GM21515 (cell line): ENCODE data around the gene MEP1B.
"Not testable (repeated sequence)": the region's sequence is repeated elsewhere in the genome, so short reads cannot be mapped to it uniquely, and the experiment has no call there.

Experiments
- ATAC-seq: cut with Tn5 transposase; IDR thresholded peaks from one replicate; pipeline ENCODE4 v1.9.1; 2021; ENCODE audit not compliant: unreplicated experiment

Gene MEP1B

DNA sequence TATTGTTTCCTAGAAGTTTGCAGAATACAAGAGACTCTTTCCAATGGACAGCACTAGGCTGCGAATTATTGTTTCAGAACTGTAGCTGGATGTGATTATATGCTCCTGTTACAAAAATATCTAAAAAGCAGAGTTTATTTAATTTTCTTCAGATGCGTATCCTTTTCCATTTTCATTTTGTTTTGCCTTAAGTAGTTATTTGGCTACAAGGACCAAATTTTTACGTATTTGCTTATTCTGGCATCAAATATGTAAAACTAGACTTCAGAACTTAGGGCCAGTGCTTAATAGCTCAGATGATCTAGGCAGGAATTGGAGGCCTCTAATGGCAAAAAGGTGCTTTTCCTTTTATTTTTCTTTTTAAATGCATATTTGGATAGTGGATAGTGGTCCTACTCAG lies 18.7 kb downstream of the MEP1B start:
- no peak for ATAC-seq

DNA sequence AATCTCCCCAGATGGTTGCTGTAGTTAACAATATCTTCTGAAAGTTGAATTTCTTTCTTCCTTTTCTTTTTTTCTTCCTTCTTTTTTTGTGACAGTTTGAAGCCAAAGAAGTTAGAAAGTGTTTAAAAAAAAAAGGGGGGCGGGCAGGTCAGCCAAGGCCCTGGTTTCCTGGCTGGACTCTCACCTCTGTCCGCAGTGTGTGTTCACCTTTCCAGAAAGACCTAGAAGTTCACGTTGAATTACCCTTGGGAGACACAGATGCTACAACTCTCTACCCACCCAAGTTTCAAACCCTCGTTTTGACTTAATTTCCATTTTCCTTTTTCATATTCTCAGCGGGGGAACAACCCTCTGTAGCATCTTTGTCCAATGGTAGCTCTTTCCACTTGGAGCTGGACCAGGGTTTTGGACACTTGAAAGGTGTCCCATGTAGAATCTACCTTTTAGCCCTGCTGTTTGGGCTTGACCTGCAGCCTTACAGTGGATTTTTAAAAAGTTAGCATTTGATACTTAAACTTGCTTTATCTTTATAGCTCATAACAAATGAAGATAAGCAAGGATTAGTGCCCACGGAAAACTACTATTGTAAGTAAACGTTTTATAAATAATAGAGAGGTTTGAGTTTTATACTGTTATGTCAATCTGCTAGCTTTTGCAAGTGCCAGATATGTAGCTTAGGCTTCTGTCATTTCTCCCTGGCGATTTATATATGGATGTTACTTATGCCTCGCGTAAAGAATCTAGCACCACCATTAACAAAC lies 20.0 kb downstream of the MEP1B start:
- ATAC-seq: no peak

DNA sequence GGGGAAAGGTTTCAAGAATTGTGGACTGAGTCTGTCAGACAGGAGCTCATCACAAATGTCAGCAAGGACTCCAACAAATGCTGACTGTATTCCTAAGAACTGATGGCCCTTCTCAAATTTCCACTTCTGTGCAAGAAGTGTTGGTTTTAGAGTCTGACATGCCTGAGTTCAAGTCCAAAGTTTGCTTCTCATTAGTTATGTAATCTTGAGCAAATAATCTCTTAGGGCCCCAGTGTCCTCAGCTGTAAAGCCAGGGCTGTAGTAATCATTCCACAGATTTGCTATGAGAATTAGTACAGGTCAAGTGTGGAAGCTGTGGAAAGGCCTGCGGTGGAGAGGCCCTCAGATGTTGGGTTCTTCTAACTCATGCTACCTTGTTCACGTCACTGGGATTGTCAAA lies 23.9 kb downstream of the MEP1B start:
- ATAC-seq: no peak

DNA sequence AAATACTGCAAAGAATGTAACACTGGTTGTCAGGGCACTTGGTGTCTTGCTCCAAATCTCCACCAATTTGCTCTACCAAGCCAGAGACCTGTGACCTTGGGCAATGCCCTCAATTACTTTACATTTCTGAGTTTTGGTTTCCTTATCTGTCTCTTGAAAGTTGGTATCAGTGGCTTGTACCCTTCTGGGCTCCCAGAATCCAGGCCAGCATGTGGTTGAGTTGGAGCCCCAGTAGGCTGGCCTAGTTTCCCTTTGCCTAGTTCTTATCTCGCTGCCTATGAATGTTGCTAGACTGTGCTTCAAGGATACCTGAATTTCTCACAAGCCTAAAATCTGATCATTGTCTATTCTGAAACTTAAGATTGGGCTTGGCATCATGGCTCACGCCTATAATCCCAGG lies 26.6 kb downstream of the MEP1B start:
- no peak for ATAC-seq

DNA sequence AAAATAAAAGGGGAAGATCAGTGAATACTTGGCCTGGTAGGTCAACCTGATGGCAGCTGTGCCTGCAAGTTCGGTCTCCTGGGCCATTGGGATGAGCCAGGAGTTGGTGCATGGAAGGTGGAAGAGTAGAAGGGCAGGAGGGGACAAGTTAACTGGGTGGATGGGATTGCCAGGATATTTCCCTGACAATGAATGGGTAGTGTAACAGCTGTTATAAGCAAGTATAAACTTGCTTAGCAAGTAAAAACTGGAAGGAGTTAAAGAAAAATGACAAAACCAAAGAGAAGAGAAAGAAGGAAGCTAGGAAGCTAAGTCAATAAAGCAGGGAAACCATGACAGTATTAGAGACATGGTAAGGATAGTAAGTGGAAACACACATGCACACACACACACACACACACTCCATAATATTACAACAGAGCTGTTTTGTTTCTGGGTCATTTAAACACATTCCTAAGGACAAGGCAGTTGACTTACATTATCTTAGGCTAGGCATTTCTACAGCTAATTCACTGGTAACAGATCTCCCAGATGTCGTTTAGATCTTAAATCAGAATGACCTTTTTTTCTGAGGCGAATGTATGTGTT lies 29.7 kb downstream of the MEP1B start:
- ATAC-seq: no peak

DNA sequence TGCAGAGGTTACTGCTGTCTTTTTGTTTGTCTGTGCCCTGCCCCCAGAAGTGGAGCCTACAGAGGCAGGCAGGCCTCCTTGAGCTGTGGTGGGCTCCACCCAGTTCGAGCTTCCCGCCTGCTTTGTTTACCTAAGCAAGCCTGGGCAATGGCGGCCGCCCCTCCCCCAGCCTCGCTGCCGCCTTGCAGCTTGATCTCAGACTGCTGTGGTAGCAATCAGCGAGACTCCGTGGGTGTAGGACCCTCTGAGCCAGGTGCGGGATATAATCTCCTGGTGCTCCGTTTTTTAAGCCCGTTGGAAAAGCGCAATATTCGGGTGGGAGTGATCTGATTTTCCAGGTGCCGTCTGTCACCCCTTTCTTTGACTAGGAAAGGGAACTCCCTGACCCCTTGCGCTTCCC lies 43.5 kb downstream of the MEP1B start:
- not testable (repeated sequence) for ATAC-seq

DNA sequence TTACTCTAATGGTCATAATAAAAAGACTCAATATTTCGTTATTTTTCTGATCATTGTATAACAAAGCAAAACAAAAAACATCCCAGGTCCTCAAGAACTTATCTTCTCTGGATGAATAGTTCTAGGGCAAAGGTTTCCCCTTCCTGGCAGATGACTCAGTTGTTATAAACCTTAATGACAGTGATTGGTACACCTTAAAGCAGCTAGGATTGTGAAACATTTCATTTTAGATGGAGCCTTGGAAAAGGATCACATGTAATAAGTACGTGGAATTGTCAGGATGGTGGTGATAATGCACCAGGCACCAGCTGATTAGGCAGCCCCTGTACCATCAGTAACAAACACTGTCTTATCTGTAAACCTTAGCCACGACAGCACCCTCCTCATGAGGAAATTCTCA lies 47.2 kb downstream of the MEP1B start:
- no peak for ATAC-seq

DNA sequence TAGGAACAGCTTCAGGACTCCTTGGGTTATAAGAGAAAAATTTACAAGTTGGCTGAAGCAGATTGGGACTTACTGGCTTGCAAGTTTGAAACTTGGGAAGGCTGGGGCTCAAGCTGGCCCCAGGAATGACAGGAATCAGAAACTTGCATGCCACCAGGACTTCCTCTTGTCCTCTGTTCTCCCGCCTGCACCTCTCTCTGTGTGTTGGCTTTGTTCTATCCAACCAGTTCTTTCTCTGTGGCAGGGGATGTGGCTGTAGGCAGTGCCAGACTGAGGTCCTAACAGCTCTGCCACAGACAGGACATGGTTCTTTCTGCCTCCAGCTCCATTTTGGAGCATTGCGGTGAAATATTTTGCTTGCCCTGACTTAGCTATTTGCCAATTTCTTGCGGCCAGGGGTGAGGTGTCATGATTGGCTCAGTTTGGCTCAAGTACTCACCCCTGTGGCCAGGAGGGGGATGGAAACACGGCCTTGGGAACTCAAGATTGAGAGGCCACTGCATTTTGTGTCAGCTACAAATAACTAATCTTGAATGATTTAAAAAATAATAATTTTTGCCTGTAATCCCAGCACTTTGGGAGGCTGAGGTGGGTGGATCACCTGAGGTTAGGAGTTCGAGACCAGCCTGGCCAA lies 48.9 kb downstream of the MEP1B start:
- ATAC-seq: no peak

DNA sequence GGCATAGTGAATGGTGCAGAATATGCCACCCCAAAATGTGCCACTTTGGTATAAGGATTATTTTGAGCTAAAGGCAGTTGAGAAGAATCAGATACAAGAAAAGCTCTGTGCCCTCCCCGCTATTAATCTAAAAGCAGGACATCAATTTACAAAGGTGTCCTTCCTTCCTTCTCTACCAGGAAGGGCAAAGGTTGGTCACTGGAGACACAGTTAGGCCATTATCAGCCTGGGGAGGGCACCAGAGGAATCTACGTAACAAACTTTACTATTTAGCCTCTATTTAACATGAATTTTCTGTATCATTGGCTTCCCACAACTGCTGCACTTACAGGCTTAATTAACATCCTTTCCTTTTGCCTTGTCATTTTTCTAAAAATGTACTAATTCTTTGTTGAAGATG lies 52.6 kb downstream of the MEP1B start:
- ATAC-seq: no peak

DNA sequence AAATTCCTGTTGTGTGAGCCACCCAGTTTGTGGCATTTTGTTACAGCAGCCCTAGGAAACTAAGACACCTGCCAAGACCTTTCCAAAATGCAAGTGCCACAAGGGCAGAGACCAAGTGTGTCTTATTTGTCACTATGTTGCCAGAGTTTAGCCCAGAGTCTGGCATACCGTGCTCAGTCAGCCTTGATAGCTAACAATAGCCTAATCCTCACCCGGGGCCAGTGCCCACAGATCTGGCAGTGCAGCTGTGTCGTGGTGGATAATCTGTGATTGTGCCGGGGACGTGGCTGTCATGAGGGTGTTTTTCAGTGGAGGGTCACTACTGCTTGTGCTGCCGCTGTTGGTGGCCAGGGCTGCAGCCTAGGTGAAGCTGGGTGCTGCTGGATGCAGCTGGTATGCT lies 53.5 kb downstream of the MEP1B start:
- no peak for ATAC-seq

DNA sequence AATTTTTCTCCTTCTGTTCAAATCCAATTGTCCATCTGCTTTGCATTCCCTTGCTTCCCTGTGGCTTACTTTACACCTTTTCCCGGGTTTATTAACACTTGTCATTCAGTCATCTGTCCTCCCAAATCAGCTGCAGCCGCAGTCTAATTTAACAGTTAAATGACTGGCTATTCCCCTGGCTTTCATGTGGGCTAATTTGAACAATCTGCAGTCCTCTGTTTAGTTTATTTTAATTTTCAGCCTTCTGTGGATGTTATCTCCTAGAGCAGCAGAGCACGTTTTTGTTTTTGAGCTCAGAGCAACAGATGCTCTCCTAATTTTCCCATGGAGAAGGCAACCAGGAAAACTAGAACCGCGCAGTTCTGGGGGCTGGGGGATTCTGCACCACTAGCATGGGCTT lies 55.0 kb downstream of the MEP1B start:
- ATAC-seq: no peak

DNA sequence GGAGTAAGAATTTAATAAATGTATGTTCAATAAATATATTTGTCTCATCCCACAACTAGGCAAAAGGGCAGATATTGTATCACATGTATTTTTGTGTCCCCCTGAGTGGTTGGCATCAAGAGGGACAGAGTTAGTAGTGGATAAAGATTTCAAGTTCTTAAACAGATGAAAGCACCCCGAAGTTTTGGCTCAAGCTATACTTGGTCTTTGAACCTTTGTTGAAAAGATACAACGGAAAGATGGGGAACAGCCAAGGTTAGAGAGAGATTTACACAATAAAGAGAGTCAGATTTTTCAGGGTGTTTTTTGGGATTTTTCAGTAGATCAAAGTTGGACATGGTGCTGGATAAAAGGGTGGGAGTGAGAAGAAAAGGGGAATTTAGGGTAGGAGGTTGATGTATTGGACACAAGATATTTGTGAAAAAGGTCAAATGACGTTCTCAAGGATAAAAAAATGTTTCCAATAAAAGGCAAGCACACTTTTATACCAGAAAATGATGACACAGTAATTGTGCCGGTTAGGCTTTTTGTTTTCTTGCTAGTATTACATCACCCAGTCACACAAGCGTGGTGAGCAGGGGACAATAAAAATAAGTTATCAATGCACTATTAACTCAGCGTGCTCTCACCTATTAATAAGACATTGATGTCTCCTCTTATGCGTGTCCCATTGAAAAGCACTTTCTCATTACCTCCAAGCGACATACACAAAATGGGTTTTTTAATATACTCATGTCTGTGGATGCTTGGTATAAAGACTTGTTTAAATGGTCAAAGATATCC lies 59.5 kb downstream of the MEP1B start:
- no peak for ATAC-seq

DNA sequence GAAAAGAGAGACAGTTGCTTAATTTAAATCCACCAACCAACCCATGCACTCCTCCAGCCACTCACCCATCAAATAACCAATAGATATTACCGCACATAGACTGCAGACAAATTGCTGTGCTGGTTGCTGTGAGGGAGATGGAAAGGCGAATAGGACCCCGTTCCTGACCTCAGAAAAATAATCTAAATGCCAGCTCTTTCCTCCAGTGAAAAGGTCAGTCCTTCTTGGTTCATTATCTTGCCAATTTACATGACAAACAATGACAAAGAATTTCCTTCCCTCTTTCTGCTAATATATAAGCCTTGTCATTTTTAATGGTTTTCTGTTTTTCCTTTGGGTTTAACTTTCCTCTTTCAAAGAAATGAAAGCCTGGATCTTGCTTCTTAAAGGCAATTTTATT lies 61.6 kb downstream of the MEP1B start:
- no peak for ATAC-seq

DNA sequence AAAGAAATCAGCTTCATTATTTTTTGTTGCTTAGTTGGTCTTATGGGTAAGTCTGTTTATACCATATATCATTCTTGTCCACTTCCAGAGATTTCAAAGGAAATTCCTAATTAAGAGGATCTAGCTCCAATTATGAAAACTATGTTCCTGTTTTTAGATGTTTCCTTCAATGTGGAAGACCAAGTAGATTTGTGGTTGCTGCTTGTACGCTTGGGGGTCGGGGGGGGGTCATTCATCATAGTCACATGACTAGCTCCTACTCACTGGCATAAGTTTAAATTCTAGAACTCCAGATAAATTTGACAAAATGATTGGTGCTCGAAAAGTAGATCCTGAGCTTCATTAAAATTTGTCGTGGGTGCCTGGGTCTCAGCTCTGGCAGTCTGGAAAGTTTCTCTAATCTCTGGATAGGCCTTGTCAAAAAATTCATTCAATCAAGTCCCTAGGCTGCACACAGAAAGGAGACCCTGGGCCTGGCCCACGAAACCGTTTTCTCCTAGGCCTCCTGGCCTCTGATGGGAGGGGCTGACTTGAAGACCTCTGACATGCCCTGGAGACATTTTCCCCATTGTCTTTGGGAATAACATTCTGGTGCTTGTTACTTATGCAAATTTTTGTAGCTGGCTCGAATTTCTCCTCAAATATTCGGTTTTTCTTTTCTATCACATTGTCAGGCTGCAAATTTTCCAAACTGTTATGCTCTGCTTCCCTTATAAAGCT lies 62.5 kb downstream of the MEP1B start:
- no peak for ATAC-seq

DNA sequence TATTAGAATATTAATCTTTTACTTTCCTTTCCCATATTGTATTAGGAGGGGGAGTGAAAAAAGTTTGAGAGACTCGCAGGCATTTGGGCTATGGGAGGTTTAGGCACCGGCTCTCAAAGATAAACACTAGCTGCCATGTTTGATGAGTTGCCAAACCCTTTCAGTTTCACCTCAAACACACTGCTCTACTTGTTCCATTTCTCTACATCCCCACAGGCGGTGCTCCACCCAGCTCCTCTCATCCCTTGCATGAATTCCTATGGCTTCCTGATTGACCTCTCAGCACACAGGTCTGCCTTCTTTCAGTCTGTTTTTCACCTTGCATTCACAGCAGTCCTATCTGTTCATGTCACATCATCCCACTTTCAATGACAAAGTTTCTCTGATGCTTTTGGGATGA lies 65.7 kb downstream of the MEP1B start:
- ATAC-seq: no peak

DNA sequence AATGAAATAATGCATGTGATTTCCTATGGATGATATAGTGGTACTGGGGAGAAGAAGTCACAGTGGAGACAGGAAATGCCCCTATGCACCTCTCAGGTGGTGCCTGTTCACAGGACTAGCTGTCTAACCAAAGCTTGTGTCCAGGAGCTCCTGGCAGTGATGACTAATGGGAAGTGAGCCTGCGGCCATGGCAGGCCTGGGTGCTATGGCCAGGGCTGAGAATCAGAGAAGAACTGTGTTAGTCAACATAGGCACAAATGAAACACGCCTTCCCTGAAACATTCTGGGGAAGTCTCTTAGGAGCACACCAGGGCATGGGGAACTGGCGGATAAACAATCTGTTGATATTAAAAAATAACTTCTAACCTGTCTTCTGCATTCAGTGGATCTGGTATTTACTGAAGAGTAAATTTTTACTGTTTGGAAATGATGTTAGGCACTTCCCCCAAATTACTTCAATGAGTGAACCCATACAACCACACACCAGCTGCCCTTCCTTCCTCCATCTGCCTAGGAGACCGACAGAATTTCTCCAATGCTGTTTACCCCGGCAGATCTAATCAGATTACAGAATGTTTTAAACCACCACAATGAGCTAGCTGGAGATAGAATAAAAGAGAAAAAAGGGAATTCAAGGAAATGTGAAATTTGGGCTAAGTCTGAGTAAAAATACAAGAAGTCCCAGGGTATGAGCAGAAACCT lies 67.4 kb downstream of the MEP1B start:
- no peak for ATAC-seq

DNA sequence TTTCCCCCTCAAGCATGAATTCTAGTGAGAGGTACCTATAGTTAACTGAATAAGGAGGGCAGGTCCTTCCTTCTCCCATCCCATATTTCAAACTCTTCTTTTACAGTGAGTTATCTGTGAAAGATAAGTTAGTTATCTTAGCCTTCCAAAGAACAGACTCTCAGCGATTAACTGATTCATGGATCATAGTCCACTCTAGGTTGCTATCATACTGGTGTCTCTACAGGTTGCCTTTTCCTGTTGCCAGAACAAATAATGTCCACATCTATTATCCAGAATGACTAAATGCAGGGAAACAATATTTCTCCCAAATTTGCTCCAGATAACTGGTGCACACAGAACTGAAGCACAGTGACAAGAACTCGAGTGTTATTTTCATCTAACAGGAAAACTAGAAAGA lies 68.3 kb downstream of the MEP1B start:
- no peak for ATAC-seq

DNA sequence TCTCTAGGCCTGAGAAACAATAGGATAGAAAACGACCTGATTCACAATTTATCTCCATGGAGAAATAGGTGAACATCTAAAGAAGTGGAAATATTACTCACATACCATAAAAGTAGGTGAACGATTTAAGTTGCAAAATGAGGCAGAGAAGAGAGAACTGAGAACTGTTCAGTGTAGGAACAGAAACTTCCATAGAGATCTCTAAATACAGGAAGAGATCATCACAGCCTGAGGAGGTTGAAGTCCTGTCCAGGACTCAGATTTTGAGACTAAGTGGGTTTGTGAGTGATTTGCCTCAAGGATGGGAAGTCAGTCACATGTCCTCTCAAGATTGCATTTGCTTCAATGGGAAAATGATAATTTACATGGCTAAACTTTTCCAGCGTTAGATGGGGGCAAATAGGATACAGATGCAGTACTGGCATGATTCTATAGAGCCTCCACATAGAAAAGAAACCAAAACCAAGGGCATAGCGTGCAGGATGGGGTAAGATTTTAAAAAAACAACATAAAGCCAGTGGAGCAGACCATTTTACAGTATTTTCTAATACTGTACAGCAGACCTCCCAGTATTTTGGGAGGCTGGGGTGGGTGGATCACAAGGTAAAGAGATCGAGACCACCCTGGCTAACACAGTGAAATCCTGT lies 68.8 kb downstream of the MEP1B start:
- peak; percentile 58 for ATAC-seq

DNA sequence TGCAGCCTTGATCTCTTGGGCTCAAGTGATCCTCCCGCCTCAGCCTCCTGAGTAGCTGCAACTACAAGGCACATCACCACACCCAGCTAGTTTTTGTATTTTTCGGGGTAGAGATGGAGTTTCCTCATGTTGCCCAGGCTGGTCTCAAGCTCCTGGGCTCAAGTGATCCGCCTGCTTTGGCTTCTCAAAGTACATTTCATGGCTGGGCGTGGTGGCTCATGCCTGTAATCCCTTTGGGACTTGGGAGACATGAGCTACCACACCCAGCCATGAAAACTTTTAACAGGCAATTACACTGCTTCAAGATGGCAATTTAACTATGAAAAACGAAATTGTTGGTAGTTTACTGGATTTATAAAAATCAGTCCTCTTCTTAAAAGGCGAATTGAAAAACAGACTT lies 69.7 kb downstream of the MEP1B start:
- ATAC-seq: no peak

DNA sequence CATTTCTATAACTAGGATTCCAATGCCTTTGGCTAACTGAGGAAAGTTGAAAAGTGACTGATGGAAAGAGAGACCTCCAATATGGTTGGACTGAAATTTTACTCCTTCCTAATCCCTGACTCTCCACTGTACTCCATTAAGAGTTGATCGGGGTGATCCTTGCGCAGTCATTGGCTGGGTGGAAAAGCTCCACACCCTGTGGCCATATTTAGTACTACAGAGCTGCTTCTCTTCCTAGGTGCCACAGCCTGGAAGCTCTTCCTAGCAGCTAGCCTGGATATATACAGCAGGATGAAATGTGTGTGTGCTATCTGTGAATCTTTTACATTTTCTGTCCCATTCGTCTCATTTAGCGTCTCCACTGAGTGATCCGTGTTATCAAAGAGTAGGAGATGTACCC lies 71.2 kb downstream of the MEP1B start:
- no peak for ATAC-seq
